AML-193 (cell line): ENCODE results near the gene COLEC12.

ENCODE experiments used
- DNase-seq, 2 experiments: peaks; one replicate each; lab custom pipeline; 2025; lab: John Stamatoyannopoulos, UW

Gene COLEC12

GRCh38 chr18:386994-387393 lies 113.5 kb downstream of the COLEC12 start:
- DNase-seq, result no peak

- DNase-seq, result no peak
These were observed 115.6 kb downstream of the COLEC12 start for GRCh38 chr18:384897-385296.

DNA sequence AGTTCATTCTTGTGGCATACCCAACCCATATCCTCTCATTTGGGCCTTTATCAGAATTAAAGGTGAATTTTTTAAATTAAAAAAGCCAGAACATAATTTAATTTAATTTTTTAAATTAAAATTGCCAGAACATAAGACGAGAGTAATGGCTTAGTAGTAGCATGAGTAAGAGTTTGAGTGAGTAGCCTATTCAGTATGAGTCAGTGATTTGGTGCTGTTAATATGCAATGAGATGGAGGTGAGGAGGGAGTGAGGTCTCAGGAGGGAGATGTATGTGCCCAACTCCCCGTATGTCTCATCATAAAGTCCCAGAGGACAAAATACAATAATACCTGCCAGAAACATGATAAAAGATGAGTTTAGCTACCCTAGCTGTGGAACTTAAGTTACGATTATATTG lies 117.4 kb downstream of the COLEC12 start:
- no peak for DNase-seq

DNA sequence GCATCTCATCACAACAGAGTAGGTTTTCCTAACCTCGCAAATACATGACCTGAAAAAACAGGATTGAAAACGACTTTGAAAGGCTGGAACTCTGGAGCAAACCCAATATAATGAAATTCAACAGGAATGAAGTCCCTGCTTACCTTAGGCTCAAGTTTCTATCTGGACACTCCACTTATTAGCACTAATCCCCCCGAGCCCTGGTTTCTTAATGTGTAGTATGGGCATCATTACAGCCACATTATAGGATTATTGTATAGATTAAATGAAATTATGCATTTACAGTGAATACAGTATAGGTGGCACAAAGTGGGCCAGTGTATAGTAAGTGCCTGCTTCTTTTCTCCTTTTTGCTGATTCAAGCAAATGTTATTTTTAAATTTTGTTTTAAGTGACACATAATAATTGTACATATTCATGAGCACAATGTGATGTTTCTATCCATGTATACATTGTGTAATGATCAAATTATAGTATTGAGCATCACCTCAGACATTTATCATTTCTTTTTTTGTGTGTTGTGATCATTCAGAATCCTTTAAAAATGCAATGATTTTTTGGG lies 118.0 kb downstream of the COLEC12 start:
- no peak for DNase-seq

GRCh38 chr18:379681-380330 lies 120.7 kb downstream of the COLEC12 start:
- DNase-seq, result peak; percentile 83 to 88

GRCh38 chr18:378079-378478 lies 122.4 kb downstream of the COLEC12 start:
- no peak for DNase-seq

- no peak for DNase-seq
These were observed 123.4 kb downstream of the COLEC12 start for GRCh38 chr18:377088-377487.

- no peak for DNase-seq
These were observed 124.2 kb downstream of the COLEC12 start for GRCh38 chr18:376311-376710.

DNA sequence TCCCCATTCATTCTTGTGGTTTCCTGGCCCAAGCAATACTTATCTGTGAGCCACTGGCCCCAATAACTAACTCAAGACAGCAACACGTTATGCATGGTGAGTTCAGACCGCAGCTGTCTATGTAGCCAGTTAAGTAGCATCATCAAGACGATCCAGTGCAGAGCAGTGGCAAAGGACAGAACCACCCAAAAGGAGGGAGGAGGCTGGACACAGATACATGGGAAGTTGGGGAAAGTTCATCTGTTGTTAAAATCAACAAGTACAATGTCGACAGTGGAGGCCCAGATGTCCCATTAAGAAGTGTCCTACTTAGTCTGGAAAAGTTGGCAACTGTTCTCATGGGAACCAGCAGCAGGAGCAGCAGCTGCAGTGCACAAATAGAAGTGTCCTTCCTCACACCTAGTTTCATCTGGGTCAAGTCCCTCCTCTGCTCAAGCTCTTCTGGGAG lies 125.8 kb downstream of the COLEC12 start:
- no peak for DNase-seq

- no peak for DNase-seq
These were observed 126.7 kb downstream of the COLEC12 start for GRCh38 chr18:373780-374179.

GRCh38 chr18:371609-371982 lies 128.9 kb downstream of the COLEC12 start:
- no peak for DNase-seq

GRCh38 chr18:370751-371608 lies 129.5 kb downstream of the COLEC12 start:
- DNase-seq, result no peak

GRCh38 chr18:369224-370015 lies 131.1 kb downstream of the COLEC12 start:
- DNase-seq, result no peak

DNA sequence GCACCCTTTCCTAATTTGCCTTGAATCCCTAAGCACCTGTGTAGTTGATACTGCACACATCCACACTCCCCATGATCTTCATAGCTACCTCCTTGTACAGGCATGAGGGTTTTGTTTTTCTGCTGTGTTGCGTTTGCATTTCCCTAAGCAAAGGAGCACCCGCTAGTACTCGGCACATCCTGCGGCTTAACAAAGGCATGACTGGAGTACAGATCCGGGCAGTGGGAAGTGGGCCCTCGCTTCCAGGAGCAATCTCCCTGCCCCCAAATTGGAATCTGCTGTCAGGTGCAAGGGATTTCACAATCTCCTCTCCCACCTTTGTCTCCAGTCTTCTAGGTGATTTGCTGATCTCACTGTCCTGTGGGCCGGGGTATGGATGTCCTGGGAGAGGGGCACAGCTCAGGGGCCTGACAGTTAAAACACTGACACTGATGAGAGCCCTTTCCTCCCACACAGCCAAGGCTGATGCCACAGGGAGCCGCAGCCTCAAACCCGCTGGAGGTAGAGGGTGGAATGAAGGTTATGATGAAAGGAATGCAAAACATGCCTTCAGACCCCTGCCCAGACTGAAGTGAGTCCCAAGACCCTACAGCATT lies 133.9 kb downstream of the COLEC12 start:
- no peak for DNase-seq

GRCh38 chr18:365651-366050 lies 134.8 kb downstream of the COLEC12 start:
- DNase-seq, result no peak

DNA sequence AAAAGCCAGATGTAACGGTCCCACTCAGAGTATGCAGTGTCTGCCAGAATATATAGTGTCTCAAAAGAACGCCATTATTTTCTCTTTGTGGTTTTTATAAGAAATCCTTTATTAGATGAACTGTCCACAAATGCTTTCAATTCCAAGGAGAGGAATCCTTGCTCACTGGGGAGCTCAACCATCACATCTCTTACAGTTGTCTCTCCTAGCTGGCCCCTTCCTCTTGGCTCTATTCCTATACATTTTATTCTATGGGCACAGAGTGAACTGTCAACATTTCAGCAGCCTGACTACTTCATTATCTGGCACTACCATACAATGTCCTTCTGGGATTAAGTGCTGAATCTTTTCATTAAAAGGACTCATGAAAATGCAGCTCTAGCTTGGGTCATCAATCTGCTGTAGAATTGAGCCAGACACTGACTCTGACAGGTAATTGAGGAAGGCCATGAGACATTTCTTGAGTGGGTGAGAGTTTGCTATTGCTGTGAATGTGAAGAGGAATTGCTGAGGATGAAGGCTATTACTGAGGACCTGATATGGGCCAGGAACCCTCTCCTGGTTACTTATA lies 136.2 kb downstream of the COLEC12 start:
- no peak for DNase-seq

DNA sequence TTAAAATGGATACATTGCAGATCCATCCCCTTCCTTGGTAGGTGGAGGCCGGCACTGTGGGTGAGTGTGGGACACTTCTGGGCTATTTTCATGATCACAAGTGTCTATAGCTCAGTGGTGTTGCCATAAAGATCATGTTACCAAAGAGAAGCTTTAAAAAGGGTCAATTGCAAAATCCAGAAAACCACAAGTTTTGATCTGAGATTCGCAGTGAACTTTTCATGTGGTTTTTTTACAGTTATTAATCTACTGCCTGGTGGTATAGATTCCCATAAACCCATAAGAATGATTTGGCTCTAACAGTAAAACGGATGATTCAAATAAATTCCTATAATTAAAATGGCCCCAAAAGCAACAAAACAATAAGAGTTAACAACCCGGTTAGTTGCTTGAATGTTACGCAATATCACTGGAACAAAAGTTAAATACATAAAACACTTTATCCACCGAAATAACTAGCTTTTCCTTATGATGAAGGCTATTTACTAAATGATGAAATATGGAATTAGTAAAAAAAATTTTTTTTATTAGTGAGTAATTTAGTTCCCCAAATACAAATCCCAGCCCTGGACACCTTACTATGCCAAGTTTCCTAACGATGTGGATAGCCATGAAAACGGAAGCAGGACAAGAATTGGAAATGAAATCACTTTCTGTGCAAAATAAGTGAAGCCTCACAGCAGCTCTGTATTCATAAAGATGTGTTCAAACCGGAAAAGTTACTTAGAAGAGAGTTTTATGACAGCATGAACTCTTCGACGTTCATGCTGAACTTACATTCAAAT lies 137.0 kb downstream of the COLEC12 start:
- peak; percentile 12 to 26 for DNase-seq

DNA sequence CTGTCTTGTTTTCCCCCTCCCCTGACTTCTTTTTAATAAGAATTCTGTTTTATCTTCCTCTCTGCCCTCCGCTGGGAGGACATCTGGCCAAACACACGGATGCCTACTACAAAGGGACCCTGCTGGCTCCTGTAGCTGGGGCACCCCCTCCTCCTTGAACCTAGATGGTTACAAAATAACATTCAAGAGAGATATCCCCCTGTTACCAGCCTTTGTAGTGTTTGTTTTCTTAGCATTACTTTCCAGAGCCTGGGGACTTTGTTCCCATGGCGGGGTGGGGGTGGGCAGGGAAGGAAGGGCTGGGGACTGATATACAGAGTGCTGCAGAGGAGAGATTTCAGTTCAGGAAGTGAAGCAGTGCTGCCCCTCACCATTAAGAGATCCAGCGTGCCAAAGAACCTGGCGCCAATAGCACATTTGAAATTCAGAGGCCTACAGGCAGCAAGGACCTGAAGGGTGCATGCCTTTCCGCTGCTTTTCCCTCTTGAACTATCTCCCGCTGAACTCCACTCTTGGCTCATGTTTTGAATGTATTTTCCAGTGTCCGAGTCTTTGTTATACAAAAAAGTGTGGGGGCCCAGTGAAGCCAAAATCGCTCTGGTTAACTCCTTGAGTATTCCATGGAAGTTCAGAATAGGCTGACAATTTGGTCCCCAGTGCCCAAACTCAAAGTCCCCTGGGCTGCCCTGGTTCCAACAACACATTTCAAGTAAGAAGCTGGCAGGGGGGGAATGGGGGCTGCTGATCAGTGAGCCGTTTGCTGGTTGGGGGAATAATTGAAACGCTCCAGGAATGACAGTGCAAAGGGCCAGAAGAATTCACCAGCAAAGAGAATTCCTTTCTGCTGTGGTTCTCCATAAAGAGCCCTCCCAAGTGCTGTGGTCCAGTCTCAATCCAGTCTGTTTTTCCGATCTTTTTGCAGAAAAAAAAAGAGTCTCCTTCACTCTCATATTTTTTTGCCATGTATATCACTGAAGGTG lies 137.9 kb downstream of the COLEC12 start:
- no peak for DNase-seq

GRCh38 chr18:361941-362310 lies 138.6 kb downstream of the COLEC12 start:
- DNase-seq, result no peak
